Tibial artery (tissue), 4 donors: ENCODE results near the gene LOXL4.

Experiments
- DNase-seq, 2 donors: peaks; one replicate each; pipeline ENCODE4 v3.0.0-alpha.2; 2019
- H3K27ac ChIP-seq, 2 donors: fragments of 200-600 bp; sonication (generic) in 1 of 2; 1 replicate in 1 of 2; 2 replicates in 1 of 2; pipeline ENCODE4 v1.5.1; 2018 to 2019; ENCODE audit warnings: mild to moderate bottlenecking in 1 of 2
- H3K27me3 ChIP-seq, 2 donors: fragments of 200-600 bp; sonication (generic) in 1 of 2; one replicate each; pipeline versions ENCODE4 v1.5.1 to v1.6.0; 2016 to 2019
- H3K36me3 ChIP-seq, 3 donors: fragments of 200-600 bp; sonication (generic) in 2 of 3; one replicate each; pipeline ENCODE4 v1.5.1; 2016 to 2019; ENCODE audit warnings: mild to moderate bottlenecking in 2 of 3
- H3K4me1 ChIP-seq, 4 donors: fragments of 200-600 bp; sonication (generic) in 2 of 4; 1 replicate in 3 of 4; 2 replicates in 1 of 4; pipeline ENCODE4 v1.5.1; 2016 to 2019
- H3K4me3 ChIP-seq, 2 donors: fragments of 200-600 bp; sonication (generic) in 1 of 2; 1 replicate in 1 of 2; 2 replicates in 1 of 2; pipeline ENCODE4 v1.5.1; 2018 to 2019; ENCODE audit warnings: mild to moderate bottlenecking in 2 of 2
- H3K9me3 ChIP-seq, 3 donors: fragments of 200-600 bp; sonication (generic) in 1 of 3; one replicate each; pipeline ENCODE4 v1.5.1; 2016 to 2019
- CTCF ChIP-seq, 2 experiments: fragments of 200-600 bp in 1 of 2; fragments of 450-650 bp in 1 of 2; IDR thresholded peaks; one replicate each; pipeline ENCODE4 v1.5.1; 2017 to 2019; ENCODE audit warnings: antibody characterized with exemption in 2 of 2, mild to moderate bottlenecking in 1 of 2, moderate library complexity in 1 of 2
- intact Hi-C: fragments of 100-400 bp; cut with DNase I; formaldehyde crosslinking; loops from one replicate; pipeline ENCODE4 v1.15.0; 2023; ENCODE audit warnings: low total_unique reads

The LOXL4 gene

GRCh38 chr10:98268694-98269431 lies 869 bp upstream of the LOXL4 start:
- no peak for TF ChIP-seq CTCF (IDR thresholded peaks at IDR 0.05)
- no peaks in the 10 kb centered on the region for H3K27me3 ChIP-seq
- no peak for DNase-seq
- intact Hi-C loops: loop anchor here (10.0 kb wide), 1 partner anchor 146 kb away; the partner anchor contains the start of gene PYROXD2
- H3K4me1 ChIP-seq: peaks cover 0 to 50% (median 39%) of the 10 kb centered on the region in 4 donors
- H3K27ac ChIP-seq: peak overlapping the region; percentile 94
- H3K4me3 ChIP-seq: peak overlapping the region; percentile 53 to 60
- H3K36me3 ChIP-seq: no peaks in the 10 kb centered on the region
- H3K9me3 ChIP-seq: no peaks in the 10 kb centered on the region

- no peak for DNase-seq
- intact Hi-C loops: loop anchor here (10.0 kb wide), 1 partner anchor 148 kb away; the partner anchor contains the start of gene PYROXD2
- Histone ChIP-seq H3K9me3 (no peaks in the 10 kb centered on the region), H3K27ac (peak overlapping the region; percentile 94), H3K4me1 (peaks cover 0 to 56% (median 42%) of the 10 kb centered on the region in 4 donors), H3K4me3 (peak overlapping the region; percentile 53 to 60), H3K27me3 (no peaks in the 10 kb centered on the region), H3K36me3 (no peaks in the 10 kb centered on the region)
- no peak for TF ChIP-seq CTCF (IDR thresholded peaks at IDR 0.05)
Measured at GRCh38 chr10:98267069-98267893, 713 bp downstream of the LOXL4 start.

GRCh38 chr10:98266647-98267046 lies 1.3 kb downstream of the LOXL4 start:
- Histone ChIP-seq H3K4me1 (peaks cover 0 to 63% (median 48%) of the 10 kb centered on the region in 4 donors), H3K4me3 (peak overlapping the region in 1 of 2 donors; percentile 60)
- intact Hi-C loops: loop anchor here (10.0 kb wide), 1 partner anchor 148 kb away; the partner anchor contains the start of gene PYROXD2

GRCh38 chr10:98265403-98266378 lies 2.3 kb downstream of the LOXL4 start:
- no peak for DNase-seq
- intact Hi-C loops: loop anchor here (10.0 kb wide), 1 partner anchor 149 kb away; the partner anchor contains the start of gene PYROXD2
- Histone ChIP-seq H3K9me3 (no peaks in the 10 kb centered on the region), H3K36me3 (peaks cover 0 to 13% (median 0%) of the 10 kb centered on the region in 3 donors), H3K4me3 (no peak overlapping the region), H3K27me3 (no peaks in the 10 kb centered on the region), H3K4me1 (peaks cover 0 to 65% (median 53%) of the 10 kb centered on the region in 4 donors), H3K27ac (peak overlapping the region; percentile 94)
- TF ChIP-seq CTCF (IDR thresholded peaks at IDR 0.05): no peak

More at GRCh38 chr10:98266647-98267046, 1.3 kb downstream of the LOXL4 start:
- Histone ChIP-seq H3K36me3 (peaks cover 0 to 6% (median 0%) of the 10 kb centered on the region in 3 donors), H3K27me3 (no peaks in the 10 kb centered on the region), H3K9me3 (no peaks in the 10 kb centered on the region), H3K27ac (peak overlapping the region; percentile 94)
- no peak for DNase-seq
- TF ChIP-seq CTCF (IDR thresholded peaks at IDR 0.05): no peak
